Measurements from ENCODE around the gene NUP62.

The NUP62 gene

DNA sequence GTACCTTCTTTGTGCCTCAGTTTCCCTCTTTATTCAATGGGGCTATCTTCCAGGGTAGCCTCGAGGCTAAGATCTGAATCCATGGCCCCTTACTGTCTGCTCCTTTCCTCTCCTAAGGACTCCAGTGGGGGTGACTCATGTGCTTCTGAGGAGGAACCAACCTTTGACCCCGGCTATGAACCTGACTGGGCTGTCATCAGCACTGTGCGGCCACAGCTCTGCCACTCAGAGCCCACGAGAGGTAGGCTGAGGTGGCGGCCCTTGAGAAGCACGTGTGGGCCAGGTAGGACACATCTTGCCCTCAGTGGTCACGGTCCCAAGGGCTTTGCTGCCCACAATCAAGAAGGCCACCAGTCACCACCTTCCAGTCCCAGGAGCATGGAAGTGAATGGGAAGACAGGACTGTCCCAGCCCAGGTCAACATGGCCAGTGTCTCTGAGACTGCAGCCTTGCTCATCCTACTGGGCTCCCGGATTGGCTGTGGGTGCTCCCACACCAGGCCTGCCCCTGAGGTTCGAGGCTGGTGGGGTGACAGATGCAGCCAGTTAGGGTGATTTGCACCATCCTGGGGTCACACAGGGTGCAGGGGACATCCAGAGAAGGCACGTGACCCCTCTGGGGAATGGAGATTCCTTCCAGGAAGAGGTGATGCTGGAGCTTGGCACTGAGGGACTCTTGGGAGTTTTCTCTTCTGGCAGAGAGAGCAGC, 49.0 kb downstream of the NUP62 start:
- no peak for DNase-seq (ENCODE audit: low read depth)

DNA sequence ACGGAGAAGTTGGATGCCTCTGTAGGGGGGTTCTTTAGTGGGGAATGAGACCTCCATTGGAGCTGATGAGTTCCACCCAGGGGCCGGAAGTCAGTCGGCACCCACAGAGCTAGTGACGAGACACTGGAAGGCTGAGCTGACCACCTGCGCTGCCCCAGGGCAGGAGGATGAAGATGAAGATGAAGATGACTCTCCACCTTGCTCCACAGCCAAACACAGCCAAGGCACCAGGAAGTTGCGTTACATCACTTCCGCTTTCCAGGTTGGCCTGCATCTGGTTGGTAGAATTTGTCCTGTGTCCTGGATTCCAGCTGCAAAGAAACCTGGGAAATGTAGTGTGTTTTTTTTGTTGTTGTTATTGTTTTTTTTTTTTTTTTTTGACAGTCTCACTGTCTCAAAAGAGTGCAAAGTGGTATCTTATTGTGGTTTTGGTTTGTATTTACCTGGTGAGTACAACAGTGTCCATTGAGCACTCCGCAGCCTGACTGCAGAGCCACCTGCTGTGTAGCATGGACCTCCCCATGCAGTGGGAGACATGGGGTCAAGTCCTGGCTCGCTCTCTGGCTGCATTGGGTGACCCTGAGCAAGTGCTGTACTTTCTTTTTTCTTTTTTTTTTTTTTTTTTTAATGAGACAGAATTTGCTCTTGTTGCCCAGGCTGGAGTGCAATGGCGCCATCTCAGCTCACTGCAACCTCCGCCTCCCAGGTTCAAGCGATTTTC, 49.9 kb downstream of the NUP62 start:
- DNase-seq (ENCODE audit: low read depth) = no peak

DNA sequence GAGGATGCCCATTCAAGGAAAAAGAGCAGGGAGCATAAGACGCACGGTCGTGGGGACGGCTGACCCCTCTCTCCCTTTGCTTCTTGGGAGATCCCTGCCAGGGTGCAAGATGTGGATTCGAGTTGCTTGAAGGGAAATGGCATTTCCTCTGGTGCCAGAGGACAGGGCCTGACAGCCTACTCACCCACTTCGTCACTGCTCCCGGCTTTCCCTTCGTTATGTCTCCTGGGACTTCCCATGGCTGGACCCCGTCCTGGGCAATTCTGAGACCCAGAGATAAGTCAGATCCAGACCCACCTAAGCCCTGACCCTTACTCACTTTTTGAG, 50.6 kb downstream of the NUP62 start:
- DNase-seq (ENCODE audit: low read depth) = no peak

DNA sequence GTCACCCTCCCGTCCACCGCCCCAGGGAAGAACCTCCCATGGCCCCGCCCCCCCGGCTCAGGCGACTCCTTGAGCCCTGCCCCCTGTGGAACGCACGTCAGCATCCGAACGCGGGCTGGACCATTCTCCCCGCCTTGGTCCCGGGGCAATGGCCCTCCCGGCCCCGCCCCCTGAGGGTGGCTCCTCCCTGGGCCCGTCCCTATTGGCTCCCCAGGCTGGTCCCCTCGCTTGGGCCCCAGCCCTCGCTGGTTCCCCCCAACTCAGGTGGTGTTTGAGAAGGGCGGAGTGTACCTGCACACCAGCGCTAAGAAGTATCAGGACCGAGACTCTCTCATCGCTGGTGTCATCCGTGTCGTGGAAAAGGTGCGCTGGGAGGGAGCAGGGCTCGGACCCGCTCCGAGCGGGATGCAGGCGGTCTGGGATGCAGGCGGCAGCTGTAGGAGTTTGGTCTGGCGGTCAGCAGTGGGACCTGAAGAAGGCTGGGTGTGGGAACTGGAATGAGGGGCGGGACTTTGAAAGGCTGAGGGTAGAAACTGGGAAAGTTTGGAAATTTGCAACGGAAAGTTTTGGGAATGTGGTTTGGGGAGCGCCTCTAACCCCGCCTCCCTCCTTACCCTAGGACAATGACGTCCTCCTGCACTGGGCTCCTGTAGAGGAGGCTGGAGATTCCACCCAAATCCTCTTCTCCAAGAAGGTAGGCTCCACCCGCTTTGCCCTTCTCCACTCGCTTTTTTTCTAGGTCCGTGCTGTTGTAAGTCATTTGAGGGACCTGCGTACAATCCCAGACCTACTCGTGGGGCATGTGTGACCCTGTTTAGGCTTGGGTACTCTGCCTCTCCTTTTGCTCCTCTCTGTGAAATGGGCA, 51.2 kb downstream of the NUP62 start:
- peak; percentile 98 for DNase-seq (ENCODE audit: low read depth)

GRCh38 chr19:49877020-49877878, 52.1 kb downstream of the NUP62 start, which contains the start of the genes AKT1S1 and TBC1D17:
Gene AKT1S1 (minus strand): TSS chr19:49877355. CDS start chr19:49873295, 4,060 bp downstream.
Gene TBC1D17 (plus strand): TSS chr19:49877702. CDS start chr19:49877724, 22 bp downstream.
- peak; percentile 100 for DNase-seq (ENCODE audit: low read depth)

DNA sequence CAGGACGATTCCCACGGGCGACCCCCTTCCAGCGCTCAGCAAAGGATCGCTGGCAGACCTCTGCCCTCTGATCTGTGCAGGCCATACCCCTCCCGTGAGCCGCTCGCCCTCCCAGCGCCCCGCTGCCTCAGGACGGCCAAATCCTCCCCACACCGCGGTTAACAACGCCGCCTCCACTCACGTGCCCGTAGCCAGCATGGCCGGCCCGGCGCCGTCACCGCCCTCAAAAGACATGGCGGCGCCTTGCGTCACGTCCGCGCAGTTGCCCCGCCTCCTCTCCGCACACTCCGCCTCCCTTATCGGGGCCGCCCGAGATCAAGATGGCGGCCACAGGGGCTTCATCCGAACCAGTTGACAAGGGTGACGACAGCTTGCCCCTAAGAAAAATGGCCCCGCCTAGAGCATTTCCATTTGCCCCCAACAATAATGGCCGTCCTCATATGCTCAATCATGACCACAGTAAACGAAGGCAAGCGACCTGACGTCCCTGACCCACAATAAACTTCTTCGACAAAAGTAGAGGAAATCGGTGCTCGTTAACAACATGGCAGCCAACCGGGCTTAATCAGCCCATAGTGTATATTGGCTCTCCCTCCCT, 52.8 kb downstream of the NUP62 start:
- peak; percentile 98 for DNase-seq (ENCODE audit: low read depth)

DNA sequence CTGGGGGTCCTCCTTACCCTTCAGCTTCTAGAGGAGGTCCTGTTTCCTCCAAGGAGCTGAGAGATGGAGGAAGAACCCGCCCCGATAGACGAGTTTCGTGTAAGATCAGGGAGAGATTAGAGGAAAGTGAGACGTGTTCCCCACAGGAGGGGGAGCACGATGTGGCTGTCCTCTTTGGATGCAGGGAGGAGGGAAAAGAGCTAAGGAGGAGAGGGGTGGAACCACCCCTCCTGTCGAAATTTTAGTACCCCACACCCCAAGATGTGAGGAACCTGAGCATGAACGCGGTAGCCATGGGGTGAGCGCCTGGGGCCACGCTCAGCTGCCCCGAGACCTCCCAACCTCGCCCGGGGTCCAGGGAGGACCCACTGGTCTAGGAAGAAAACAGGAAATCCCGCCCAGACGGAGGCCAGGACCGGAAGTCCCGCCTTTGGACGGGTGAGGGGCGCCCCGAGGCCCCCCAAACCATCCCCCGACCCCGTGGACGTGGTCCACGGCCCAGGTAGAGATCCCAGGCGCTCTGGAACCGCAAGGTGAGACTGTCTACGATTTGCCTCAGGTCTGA, 53.4 kb downstream of the NUP62 start:
- DNase-seq (ENCODE audit: low read depth) = peak; percentile 71

DNA sequence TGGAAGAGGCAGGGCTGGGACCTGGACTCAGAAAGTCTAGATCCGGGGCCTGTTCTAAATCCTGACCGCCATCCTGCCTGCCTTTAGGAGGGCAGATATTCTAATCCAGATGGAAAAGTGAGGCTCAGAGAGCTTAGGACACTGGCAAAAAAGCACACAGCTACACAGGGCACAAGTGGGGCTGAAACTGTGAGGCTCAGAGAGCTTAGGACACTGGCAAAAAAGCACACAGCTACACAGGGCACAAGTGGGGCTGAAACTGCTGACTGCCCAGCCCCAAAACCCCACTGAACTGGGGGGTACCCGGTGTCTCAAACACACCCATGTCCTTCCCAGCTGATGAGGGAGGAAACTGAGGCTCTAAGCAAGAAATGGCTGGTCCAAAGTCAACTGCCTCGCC, 54.1 kb downstream of the NUP62 start:
- DNase-seq (ENCODE audit: low read depth) = no peak

DNA sequence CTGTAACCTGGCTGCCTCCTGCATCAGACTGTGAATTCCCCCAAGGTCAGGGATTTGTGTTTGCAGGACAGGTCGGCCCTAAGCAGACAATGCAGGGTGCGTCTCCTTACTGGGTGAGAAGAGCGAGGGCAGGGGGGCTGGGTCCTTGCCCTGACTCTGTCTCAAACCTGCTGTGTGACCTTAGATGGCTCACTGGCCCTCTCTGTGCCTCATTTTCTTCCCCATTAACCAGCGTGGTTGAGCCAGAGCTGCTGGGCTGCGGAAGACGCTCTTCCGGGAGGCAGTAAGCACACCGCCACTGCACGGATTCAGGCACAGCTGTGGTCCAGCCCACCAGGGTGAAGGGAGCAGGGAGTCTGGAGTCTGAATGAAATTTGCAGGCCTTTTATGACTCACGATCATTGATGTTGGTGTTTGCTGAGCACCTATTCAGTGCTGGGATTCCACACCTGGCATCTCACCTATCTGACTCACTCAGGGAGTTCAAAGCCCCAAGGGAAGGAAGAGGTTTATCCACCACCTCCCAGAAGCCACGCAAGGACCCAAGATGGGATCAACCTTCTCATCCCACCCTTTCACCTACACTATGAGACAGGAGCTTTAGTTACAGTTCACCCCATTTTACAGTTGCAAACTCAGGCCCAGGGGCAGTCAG, 54.7 kb downstream of the NUP62 start:
- no peak for DNase-seq (ENCODE audit: low read depth)

DNA sequence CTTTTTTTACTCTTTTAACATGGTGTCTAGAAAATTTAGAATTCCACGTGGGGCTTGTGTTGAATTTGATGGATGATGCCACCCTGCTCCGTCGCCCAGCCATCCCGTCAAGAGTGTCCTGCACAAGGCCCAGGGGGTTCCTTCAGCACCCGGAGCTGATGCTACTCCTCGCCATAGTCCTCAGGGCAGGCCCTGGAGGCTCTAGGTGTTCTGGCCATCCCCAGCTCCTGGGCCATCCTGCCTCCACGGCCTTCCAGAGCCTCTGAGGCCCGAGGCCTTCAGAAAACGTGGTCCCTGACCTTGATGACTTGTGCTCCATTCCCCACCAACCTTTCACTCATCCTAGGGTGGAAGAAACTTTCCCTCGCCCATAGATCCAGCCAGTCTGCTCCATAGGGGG, 55.5 kb downstream of the NUP62 start:
- no peak for DNase-seq (ENCODE audit: low read depth)

GRCh38 chr19:49873129-49873521, 56.2 kb downstream of the NUP62 start:
- DNase-seq (ENCODE audit: low read depth) = no peak

GRCh38 chr19:49872245-49873128, 56.8 kb downstream of the NUP62 start:
- no peak for DNase-seq (ENCODE audit: low read depth)

- peak; percentile 64 for DNase-seq (ENCODE audit: low read depth)
Observed at GRCh38 chr19:49871349-49871985, 57.8 kb downstream of the NUP62 start.

DNA sequence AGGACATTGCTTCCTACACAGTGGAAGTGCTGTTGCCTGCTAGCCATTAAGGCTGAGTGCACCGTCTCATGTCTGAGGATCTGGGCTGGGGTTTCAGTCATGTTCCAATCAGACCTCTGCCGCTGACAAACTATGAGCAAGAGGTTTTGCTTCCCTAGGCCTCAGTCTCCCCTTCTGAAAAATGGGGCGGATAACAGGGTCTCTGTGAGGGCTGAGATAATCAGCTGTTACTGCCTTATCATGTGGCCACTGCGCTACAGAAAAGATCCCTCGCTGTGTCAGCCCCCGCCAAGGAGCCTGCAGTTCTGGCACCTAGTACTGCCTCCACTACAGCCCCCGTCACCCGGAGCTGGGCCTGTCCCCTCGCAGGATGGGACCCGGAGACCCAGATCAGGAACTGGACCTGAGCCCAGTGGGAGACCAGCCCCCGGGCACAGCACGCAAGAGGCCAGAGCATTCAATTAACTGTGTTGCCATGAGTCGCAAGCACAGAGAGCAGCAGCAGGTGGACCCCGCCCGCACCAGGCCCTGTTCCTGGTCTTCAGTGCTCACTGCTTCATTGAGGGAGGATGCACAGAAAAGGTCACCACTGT, 58.9 kb downstream of the NUP62 start:
- no peak for DNase-seq (ENCODE audit: low read depth)

DNA sequence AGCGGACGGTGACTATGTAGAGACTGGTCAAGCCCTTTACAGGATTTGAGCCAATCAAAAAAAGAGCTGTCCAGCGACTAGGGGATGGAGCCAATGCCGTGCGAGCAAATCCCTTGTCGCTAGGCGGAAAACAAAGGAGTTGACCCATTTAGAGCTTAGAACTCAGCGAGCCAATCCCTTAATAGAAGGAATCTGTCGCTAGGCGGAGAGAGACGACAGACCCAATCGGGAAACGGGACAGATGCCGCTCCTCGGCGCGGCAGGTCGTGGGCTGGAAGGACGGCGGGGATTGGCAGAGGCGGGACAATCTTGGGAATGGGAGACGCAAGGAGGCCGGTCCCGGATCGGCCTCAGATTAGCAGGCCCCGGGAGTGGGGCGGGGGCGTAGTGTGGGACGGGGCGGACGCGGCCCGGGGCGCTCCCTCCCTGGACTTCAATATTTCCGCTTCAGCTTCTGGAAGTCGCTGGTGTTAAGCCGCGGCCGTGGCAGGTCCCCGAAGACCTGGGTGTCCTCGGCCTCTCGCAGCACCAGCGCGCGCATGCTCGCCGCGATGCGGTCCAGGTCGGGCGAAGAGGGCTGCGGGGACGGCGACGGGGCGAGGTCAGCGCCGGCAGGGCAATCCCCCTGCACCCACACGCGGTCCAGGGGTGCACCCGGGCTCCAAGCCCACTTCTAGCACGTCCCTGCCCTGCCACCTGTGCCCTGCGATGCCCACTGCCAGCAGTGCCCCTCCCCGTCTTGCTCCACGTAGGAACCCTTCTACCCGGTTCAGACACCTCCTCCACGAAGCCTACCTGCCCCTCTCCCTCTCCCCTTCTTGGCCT, 59.6 kb downstream of the NUP62 start:
- DNase-seq (ENCODE audit: low read depth) = peak; percentile 100

DNA sequence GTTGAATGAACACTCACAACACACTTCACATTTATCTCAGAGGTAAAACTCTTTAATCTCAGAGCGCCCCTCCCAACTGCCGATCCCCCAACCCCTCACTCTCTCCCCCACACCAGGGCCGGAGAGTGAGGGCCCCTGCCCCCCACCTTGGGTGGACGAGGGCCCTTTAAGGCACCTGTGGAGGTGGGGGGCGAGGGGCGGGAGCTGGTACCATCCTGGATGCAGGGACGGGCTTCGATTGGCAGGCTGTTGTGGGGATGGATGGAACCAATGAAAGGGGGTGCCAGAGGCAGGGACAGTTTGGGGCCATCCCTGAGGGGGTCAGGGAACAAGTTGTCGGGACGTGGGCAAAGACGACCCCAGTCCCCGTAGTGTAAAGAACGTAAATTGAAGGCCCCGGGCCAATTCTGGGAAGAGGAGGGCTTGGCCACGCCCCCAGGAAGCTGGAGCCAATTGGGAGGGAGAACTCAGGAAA, 60.3 kb downstream of the NUP62 start:
- DNase-seq (ENCODE audit: low read depth) = no peak
